DOHH2 (cell line): ENCODE results near the gene RRAS.

Experiments
- EZH2phosphoT487 ChIP-seq: fragments of 200-600 bp; sonication (generic); IDR thresholded peaks from 2 replicates; pipeline ENCODE4 v1.6.1; 2017; ENCODE audit warnings: borderline replicate concordance, mild to moderate bottlenecking, antibody characterized with exemption, low read length, moderate library complexity, mixed read lengths
- TF ChIP-seq, protein P1 (sequence below): fragments of 200-600 bp; sonication (generic); IDR thresholded peaks from one replicate; pipeline ENCODE4 v1.5.1; 2014; ENCODE audit warnings: antibody characterized with exemption, mild to moderate bottlenecking, low read depth, low read length; ENCODE audit not compliant: poor library complexity, severe bottlenecking

DNA sequence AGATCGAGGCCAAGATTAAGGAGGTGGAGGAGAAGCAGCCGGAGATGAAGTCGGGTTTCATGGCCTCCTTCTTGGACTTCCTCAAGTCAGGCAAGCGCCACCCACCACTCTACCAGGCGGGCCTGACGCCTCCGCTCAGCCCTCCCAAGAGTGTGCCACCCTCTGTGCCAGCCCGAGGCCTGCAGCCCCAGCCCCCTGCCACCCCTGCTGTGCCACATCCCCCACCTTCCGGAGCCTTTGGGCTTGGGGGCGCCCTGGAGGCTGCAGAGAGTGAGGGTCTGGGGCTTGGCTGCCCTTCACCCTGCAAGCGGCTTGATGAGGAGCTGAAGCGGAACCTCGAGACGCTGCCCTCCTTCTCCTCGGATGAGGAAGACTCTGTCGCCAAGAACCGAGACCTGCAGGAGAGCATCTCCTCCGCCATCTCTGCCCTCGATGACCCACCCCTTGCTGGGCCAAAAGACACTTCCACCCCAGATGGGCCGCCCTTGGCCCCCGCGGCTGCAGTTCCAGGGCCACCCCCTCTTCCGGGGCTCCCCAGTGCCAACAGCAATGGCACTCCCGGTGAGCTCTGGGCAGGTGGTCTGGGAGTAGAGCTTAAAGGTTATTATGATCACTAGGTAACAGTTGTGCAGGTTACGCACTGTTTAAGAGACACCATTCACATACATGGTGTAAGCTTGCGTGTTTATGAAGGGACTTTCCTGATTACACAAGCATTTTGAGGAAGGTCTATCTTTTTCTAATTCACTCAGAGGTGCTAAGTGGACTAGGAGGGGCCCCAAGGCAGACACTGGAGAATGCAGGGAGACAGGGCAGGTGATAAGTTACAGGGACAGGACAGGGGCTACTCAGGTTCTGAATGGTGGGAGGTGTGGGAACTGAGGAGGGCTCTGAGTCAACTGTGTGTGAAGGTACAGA lies 40.3 kb downstream of the RRAS start:
- TF ChIP-seq, protein P1, sequence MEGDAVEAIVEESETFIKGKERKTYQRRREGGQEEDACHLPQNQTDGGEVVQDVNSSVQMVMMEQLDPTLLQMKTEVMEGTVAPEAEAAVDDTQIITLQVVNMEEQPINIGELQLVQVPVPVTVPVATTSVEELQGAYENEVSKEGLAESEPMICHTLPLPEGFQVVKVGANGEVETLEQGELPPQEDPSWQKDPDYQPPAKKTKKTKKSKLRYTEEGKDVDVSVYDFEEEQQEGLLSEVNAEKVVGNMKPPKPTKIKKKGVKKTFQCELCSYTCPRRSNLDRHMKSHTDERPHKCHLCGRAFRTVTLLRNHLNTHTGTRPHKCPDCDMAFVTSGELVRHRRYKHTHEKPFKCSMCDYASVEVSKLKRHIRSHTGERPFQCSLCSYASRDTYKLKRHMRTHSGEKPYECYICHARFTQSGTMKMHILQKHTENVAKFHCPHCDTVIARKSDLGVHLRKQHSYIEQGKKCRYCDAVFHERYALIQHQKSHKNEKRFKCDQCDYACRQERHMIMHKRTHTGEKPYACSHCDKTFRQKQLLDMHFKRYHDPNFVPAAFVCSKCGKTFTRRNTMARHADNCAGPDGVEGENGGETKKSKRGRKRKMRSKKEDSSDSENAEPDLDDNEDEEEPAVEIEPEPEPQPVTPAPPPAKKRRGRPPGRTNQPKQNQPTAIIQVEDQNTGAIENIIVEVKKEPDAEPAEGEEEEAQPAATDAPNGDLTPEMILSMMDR: no peak
- no peak for TF ChIP-seq EZH2phosphoT487
